Activated T-helper 1 cell treated with anti-CD3 and anti-CD28 coated beads, Interleukin-2, amount 50 U/mL, for 16 hours (primary cell): Measurements from ENCODE around the gene PMIS2.

ENCODE experiments used
- DNase-seq, 2 donors: peaks; one replicate each; pipeline ENCODE4 v3.0.0-alpha.2; 2020; ENCODE audit warnings: low read depth in 1 of 2, low spot score in 1 of 2

The PMIS2 gene

GRCh38 chr19:35623327-35624010 lies 37.5 kb downstream of the PMIS2 start:
- no peak for DNase-seq

- no peak for DNase-seq
Observed at GRCh38 chr19:35628264-35628564, 42.2 kb downstream of the PMIS2 start.

GRCh38 chr19:35628565-35629331 lies 42.8 kb downstream of the PMIS2 start, which contains the start of gene RBM42:
RBM42 (plus strand) TSS chr19:35629036; CDS start chr19:35629154, 118 bp downstream.
- DNase-seq = peak; percentile 92

GRCh38 chr19:35629332-35629633 lies 43.3 kb downstream of the PMIS2 start:
- DNase-seq = no peak

DNA sequence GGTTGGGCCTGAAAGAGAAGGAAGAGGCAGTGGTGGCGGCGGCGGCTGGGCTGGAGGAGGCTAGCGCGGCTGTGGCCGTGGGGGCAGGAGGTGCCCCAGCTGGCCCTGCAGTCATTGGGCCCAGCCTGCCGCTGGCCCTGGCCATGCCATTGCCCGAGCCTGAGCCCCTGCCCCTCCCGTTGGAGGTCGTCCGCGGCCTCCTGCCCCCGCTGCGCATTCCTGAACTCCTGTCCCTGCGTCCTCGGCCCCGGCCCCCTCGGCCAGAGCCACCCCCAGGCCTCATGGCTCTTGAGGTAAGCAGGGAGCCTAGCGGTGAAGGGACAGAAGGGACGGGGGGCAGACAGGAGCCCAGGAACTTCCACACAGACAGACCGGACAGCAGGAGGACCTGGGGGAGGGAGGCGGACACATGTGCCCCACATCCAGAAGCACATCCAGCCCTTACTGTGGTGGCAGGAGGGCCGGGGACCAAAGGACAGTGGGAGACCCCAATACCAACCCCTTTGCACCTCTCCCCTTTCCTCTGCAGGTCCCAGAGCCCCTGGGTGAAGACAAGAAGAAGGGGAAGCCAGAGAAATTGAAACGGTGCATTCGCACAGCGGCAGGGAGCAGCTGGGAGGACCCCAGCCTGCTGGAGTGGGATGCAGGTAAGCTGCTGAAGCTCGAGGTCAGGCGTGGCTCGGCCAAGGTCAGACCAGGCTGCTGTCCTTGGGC lies 47.9 kb downstream of the PMIS2 start:
- no peak for DNase-seq

DNA sequence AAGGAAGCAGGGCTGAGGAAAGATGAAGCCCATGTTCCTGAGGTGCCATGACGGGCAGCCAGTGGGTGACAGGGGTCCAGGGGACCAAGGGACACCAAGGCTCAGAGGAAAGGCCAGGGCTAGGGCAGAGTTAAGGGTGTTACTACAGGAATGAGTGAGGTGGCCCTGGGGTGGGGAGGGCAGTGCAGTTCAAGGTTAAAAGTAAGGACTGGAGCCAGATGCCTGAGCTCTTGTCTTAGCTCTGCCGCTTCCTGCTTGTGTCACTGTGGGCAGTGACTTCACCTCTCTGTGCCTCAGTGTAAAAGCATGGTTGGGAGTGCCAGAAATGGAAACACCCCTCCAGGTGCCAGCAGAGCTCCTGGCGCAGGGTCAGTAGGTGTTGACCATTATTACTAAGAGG lies 50.7 kb downstream of the PMIS2 start:
- DNase-seq = no peak
